Right hindlimb (tissue), 1 donor: ENCODE data around the gene ZNF148.
"Not testable (repeated sequence)": the region's sequence is repeated elsewhere in the genome, so short reads cannot be mapped to it uniquely, and the experiment has no call there.

ENCODE experiments used
- DNase-seq: peaks from one replicate; pipeline ENCODE4 v3.0.0-alpha.2; 2018

Gene ZNF148

DNA sequence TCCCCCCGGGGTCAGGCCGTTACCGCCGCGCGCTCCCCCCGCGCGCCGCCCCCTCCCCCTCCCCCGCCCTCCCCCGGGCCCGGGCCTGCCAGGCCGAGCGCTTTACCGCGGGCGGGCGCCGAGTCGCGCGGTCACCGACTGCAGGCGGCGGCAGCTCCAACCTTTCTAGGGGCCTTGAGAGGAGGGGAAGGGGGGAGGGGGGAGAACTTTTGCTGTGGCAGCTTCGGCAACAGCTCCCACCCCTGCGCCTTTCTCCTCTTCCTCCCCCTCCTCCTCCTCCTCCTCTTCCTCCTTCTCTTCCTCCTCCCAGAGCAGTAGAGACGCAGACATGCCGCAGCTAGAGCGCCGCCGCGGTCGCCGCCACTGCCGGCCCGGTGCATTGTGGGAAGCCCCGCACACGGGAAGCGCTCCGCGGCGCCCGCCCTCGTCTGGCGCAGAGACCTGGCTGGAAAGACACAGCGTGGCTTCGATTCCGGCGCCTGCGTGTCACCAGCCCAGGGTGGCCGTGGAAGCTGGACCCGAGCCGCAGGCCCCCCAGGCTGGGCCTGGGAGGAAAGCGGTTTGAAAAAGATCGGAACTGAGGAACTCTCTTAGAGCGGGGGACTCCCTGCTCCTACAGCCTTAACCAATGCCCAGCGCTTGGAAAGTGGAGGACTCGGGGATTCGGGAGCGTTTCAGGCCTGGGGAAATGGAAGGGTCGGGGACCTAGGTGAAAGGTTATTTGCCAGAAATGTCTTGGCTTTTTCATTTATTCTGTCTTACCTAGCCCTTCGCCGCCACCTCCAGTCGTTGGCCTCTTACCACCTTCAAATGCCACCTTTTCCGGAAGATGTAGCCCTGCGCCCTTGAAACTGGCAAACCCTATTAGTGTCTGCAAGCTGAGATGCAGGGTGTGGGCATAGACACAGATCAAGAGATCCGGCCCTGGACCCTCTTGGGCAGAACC, at the start of gene ZNF148:
TSS of gene ZNF148 (minus strand) at position 330 of the 946 bp plus-strand sequence. CDS start 61,685 bp downstream, outside the sequence.
- peak; percentile 93 for DNase-seq

GRCh38 chr3:125418306-125418705, 43.2 kb upstream of the ZNF148 start:
- DNase-seq: no peak

DNA sequence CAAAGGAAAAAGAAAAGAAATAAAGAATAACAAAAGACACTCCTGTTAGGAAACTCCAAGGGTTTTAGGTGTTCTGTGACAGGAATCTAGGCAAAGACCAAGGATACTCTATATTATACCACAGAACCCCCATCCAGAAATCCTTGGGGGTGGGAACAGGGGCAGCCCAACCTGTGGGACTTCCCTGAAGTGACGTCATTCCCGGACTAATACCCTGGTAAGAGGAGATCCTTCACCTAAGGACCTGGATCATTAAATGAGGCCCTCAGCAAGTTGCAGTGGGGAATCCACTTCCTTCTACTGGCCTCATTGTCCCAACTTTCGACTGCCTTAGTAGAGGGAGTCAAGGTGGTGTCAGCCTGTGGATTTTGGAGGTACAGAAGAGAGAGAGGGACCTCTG, 41.1 kb upstream of the ZNF148 start:
- no peak for DNase-seq

- DNase-seq: no peak
Observed at GRCh38 chr3:125414669-125415068, 39.5 kb upstream of the ZNF148 start.

- DNase-seq: no peak
Observed at GRCh38 chr3:125410922-125411321, 35.8 kb upstream of the ZNF148 start.

DNA sequence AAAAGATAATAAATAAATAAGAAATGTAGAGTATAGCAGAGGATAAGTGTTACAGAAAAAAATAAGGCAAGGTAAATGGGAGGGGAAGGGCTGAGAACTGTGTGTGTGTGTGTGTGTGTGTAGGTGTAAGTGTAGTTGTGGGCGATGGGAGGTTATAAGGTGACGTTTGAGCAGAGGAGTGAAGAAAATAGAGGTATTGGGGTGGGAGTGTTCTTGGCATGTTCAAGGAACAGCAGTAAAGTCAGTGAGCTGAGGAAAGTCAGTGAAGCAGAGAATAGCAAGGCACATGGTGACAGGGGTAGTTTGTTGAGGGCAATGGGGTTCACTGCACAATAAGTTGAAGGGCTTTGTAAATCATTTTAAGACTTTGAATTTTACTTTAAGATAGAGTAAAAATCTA, 30.9 kb upstream of the ZNF148 start:
- no peak for DNase-seq

DNA sequence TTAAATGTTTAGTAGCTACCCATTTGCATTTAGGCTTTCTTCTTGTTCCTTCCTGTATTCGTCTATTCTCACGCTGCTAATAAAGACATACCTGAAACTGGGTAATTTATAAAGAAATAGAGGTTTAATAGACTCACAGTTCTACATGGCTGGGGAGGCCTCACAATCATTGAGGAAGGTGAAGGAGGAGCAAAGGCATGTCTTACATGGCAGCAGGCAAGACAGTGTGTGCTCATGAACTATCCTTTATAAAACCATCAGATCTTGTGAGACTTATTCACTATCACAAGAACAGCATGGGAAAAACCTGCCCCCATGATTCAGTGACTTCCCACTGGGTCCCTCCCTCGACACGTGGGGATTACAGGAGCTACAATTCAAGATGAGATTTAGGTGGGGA, 30.4 kb upstream of the ZNF148 start:
- not testable (repeated sequence) for DNase-seq

GRCh38 chr3:125403789-125404188, 28.7 kb upstream of the ZNF148 start:
- DNase-seq: no peak

DNA sequence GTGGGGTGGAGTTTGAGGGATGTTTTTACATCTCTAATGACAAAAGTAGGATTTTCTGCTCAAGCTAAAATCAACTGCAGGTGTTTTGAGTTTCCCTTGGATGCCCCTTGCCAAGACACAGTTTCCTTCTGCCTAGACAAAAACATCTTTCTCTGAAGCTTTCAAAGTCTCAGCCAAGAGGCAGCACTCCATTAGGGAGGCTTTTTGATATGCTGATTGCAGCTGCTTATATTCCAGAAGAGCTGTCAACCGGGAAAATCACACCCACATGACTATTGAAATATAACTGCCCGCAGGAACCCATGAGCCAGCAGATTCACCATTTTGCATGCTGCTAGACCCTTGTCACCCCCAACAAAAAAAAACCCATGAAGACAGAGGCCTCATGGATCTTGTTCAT, 27.5 kb upstream of the ZNF148 start:
- DNase-seq: no peak

GRCh38 chr3:125401402-125401801, 26.3 kb upstream of the ZNF148 start:
- no peak for DNase-seq

GRCh38 chr3:125398952-125399351, 23.8 kb upstream of the ZNF148 start:
- DNase-seq: no peak

DNA sequence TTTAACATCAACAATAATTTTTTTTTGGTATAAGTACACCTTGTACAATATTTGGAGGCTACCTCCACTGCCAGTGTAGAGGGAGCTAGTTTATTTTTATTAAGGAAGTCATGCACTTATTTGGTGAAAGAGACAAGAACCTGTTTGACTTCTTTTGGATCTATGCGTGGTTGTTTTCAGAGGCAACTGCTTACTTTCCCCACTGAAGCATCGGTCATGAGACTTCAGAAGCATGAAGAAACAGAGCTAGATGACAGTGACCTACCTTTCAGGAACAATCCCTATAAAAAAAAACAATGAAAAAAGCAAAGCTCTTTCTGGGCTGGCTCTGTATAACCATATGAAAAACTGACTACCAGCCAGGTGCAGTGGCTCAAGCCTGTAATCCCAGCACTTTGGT, 20.0 kb upstream of the ZNF148 start:
- DNase-seq: no peak

- no peak for DNase-seq
Observed at GRCh38 chr3:125394406-125394805, 19.3 kb upstream of the ZNF148 start.

DNA sequence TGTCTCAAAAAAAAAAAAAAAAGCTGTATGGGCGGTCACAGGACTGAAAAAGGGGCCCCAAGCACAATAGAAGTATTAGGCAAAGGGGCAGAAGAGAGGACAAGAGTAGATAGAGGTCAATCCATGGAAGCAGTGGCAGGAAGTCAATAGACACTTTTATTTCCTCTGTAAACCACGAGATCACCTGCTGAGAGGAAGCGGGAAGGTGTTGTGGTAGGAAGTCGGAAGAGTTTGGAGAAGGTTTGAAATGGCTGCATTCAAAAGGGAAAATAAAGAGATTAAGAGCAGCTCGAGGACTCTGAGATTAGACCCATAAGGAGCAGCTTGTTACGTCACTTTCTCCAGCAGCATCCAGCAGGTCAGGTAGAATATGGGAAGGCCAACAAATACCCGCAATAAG, 14.2 kb upstream of the ZNF148 start:
- DNase-seq: no peak

DNA sequence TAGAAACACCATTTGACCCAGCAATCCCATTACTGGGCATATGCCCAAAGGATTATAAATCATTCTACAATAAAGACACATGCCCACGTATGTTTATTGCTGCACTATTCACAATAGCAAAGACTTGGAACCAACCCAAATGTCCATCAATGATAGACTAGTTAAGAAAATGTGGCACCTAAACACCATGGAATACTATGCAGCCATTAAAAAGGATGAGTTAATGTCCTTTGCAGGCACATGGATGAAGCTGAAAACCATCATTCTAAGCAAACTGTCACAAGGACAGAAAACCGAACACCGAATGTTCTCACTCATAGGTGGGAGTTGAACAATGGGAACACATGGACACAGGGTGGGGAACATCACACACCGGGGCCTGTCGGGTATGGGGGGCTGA, 13.2 kb upstream of the ZNF148 start:
- not testable (repeated sequence) for DNase-seq

- DNase-seq: no peak
Observed at GRCh38 chr3:125386811-125387210, 11.7 kb upstream of the ZNF148 start.

DNA sequence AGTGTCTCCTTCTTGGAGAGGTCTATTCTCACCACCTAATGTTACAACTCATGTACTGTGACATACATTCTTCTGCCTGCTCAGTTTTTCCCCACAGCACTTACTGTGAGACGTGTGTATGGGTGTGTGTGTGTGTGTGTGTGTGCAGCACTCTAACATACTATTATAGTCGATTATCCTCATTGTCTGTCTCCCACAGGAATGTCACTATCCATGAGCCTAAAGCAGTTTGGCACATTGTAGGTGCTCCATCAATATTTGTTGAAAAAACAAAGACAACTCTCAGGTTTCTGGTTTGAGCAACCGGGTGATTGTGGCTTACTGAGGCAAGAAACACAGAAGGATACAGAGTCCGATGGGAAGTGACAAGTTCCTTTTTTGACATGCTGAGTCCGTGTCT, 8.6 kb upstream of the ZNF148 start:
- no peak for DNase-seq

GRCh38 chr3:125382298-125382697, 7.2 kb upstream of the ZNF148 start:
- no peak for DNase-seq

- no peak for DNase-seq
Observed at GRCh38 chr3:125381743-125382142, 6.6 kb upstream of the ZNF148 start.

GRCh38 chr3:125381314-125381713, 6.2 kb upstream of the ZNF148 start:
- DNase-seq: no peak

GRCh38 chr3:125379483-125379882, 4.4 kb upstream of the ZNF148 start:
- no peak for DNase-seq

DNA sequence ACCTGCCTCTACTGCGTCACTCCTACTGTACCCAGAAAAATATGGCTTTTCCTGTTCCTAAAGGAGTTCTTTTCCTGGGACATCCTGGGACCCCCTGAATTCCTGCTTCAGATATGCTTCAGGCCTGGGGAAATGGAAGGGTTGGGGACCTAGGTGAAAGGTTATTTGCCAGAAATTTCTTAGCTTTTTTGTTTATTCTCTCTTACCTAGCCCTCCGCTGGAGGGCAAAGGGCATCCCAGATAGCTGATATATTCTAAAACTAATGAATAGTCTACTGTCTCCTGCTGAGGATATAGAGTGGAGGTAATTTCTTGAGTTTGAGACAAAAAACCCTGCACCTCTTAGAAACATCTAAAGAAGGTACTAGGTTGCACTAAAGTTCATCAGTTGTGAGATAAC, 3.6 kb upstream of the ZNF148 start:
- no peak for DNase-seq

DNA sequence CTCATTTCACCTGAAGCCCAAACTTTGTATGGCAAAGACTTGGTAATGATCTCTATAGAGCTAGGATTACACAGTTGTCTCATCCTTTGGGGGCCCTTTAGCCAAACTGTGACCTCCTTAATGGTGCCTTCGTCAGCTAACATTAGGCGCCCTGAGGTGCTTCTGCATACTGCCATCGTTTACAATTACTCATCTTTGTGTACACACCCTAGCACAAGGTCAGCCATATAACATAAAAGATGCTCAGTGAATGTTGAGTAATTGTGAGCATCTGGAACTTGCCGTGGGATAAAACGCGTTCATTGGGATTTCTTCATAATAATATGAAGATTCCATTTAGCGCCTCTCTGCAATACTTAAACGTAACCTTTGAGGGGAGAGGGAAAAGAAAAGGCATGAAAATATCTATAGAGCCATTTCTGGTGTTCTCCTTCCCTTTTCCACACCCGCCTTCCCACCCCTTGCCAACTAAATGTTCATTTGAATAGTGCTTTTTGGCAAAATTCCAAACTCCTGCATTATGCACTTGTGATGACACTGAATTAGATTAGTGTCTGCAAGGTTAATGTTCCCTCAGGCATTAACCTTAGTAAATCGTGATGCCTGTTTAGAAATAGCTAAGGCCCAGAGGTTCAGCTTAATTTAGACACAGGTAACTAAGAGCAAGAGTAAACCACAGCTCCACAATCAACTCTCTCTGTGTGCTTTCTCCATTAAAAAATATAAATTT, 990 bp upstream of the ZNF148 start:
- no peak for DNase-seq

DNA sequence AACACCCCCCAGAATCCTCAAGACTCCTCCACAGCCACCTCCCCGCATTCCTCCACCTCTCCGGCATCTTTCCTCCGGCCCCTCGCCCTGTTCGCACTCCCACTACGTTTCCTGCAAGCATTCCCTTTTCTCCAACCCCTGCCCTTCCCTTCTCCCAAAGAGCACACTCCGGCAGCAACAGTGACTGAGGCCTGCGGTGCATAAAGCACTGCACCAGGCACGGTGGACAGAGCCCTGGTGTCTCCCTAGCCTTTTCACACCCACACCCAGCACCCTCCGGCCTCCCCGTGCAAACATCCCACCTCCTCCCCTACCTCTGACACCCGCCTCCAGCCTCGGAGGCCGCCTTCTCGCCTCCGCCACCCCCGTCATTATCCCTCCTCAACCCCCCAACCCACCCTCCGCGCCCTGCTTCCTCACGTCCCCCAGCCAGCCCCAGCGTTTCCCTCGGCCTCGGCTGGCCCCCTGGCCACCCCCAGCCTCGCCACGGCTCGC, 577 bp downstream of the ZNF148 start:
- DNase-seq: no peak
